PFSK-1 (cell line): ENCODE measurements around the gene EDDM13.

ENCODE experiments used
- FOXP2 ChIP-seq: optimal IDR thresholded peaks from 2 replicates; pipeline ENCODE3; 2011; ENCODE audit warnings: borderline replicate concordance, control low read depth, inconsistent platforms; ENCODE audit not compliant: insufficient read depth; ENCODE audit errors: extremely low read length, extremely low read depth
- POLR2AphosphoS5 ChIP-seq: IDR thresholded peaks from 2 replicates; pipeline ENCODE4 v1.6.1; 2012; ENCODE audit warnings: low read depth, mild to moderate bottlenecking, control low read depth, low read length, moderate library complexity
- SIN3A ChIP-seq: IDR thresholded peaks from 2 replicates; pipeline ENCODE4 v1.6.1; 2012; ENCODE audit warnings: mild to moderate bottlenecking, low read length, moderate library complexity, borderline replicate concordance; ENCODE audit not compliant: insufficient read depth
- TAF1 ChIP-seq: IDR thresholded peaks from 2 replicates; pipeline ENCODE4 v1.6.1; 2012; ENCODE audit warnings: low read length, control low read depth, borderline replicate concordance; ENCODE audit not compliant: insufficient read depth
- TF ChIP-seq, protein P1 (sequence below), 2 experiments: IDR thresholded peaks; 2 replicates each; pipeline versions ENCODE4 v1.6.1 to v1.8.0; 2011 to 2012; ENCODE audit warnings: low read depth in 2 of 2, low read length in 2 of 2, control low read depth in 1 of 2, inconsistent platforms in 1 of 2, mild to moderate bottlenecking in 1 of 2, moderate library complexity in 1 of 2; ENCODE audit not compliant: insufficient read depth in 1 of 2

EDDM13 gene

DNA sequence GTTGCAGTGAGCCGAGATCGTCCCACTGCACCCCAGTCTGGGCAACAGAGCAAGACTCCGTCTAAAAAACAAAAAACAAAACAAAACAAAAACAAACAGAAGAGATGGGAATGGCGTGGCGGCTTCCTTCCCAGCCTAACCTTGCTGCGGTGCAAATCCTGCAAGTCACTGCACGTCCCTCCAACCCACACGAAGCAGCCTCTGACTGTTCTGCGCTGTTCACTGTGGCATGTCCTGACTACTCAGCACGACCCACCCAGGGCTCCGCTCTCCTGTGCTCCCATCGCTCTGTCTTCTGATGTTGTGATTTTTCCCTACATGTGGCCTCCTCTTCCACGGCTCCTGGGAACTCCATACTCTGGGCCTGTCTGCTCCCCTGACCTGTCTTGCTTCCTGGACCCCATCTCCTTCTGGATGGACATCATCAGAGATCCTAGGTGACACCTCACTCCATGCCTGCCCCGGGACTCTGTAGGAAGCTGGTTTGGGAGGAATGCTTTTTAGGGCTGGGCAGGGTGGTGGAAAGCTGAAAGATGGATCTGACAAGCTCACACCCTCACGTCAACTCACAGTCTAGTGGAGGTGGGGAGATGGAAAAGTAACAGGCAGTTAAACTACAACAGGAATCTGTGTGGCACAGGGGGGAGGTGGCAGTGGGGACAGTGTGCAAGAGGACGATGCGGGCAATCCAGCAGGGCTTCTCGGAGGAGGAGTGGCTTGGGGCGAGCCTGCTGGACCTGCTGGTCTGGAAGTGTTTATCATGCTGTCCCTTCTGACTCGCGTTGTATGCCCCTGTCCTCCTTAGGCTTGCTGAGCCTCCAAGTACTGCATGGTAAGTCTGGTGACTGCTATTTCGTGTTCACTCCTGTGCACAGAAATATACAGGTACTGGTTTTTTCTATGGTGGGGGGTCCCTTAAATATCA lies 23.2 kb downstream of the EDDM13 start:
- no peak for TF ChIP-seq SIN3A
- TF ChIP-seq POLR2AphosphoS5, result no peak
- TF ChIP-seq FOXP2, result no peak
- TF ChIP-seq, protein P1, sequence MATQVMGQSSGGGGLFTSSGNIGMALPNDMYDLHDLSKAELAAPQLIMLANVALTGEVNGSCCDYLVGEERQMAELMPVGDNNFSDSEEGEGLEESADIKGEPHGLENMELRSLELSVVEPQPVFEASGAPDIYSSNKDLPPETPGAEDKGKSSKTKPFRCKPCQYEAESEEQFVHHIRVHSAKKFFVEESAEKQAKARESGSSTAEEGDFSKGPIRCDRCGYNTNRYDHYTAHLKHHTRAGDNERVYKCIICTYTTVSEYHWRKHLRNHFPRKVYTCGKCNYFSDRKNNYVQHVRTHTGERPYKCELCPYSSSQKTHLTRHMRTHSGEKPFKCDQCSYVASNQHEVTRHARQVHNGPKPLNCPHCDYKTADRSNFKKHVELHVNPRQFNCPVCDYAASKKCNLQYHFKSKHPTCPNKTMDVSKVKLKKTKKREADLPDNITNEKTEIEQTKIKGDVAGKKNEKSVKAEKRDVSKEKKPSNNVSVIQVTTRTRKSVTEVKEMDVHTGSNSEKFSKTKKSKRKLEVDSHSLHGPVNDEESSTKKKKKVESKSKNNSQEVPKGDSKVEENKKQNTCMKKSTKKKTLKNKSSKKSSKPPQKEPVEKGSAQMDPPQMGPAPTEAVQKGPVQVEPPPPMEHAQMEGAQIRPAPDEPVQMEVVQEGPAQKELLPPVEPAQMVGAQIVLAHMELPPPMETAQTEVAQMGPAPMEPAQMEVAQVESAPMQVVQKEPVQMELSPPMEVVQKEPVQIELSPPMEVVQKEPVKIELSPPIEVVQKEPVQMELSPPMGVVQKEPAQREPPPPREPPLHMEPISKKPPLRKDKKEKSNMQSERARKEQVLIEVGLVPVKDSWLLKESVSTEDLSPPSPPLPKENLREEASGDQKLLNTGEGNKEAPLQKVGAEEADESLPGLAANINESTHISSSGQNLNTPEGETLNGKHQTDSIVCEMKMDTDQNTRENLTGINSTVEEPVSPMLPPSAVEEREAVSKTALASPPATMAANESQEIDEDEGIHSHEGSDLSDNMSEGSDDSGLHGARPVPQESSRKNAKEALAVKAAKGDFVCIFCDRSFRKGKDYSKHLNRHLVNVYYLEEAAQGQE (IDR thresholded peaks at IDR 0.05; ENCODE audit: insufficient read depth in 1 of 2, low read depth in 2 of 2, low read length in 2 of 2), result no peak
- no peak for TF ChIP-seq TAF1

DNA sequence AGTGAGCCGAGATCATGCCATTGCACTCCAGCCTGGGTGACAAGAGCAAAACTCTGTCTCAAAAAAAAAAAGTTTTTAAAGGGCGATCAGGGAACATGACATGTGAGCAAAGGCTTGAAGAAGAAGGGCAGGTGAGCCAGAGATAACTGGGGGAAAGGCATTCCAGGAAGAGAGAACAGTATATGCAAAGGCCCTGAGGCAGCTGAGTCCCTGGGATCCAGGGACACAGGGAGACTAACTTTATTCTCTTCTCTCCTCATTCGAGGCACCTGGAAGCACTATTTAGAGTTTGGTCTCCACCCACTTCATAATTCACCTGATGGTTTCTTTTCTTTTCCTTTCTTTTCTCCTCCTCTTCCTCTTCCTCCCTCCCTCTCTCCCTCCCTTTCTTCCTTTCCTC lies 24.5 kb downstream of the EDDM13 start:
- TF ChIP-seq, protein P1 (IDR thresholded peaks at IDR 0.05; ENCODE audit: insufficient read depth in 1 of 2, low read depth in 2 of 2, low read length in 2 of 2), result no peak
- TF ChIP-seq SIN3A (no peak), POLR2AphosphoS5 (no peak), FOXP2 (no peak), TAF1 (no peak)

DNA sequence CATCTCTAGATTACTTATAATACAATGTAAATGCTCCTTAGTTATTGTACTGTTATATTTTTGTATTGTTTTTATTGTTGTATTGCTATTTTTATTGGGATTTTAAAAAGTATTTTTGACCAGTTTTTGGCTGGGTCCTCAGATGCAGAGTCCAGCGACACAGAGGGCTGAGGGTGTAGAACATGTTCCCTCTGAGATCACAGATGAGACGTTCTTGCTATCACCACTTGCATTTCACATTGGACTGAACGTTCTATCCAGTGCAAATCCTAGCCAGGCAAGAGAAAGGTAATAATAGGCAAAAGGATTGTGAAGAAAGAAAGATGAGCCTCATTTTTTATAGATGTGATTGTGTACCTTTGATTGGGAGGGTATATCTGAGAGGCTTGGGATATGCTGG lies 27.1 kb downstream of the EDDM13 start:
- no peak for TF ChIP-seq TAF1

DNA sequence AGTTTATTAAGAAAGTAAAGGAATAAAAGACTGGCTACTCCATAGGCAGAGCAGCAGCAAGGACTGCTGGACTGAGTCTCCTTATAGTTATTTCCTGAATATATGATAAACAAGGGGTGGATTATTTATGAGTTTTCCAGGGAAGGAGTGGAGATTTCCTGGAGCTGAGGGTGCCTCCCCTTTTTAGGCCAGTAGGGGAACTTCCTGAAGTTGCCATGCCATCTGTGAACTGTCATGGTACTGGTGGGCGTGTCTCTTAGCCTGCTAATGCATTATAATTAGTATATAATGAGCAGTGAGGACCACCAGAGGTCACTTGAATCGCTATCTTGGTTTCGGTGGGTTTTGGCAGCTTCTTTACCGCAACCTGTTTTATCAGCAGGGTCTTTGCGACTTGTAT lies 28.6 kb downstream of the EDDM13 start:
- TF ChIP-seq, protein P1 (IDR thresholded peaks at IDR 0.05; ENCODE audit: insufficient read depth in 1 of 2, low read depth in 2 of 2, low read length in 2 of 2), result no peak
- no peak for TF ChIP-seq POLR2AphosphoS5
- no peak for TF ChIP-seq FOXP2
- no peak for TF ChIP-seq TAF1
- TF ChIP-seq SIN3A, result no peak

DNA sequence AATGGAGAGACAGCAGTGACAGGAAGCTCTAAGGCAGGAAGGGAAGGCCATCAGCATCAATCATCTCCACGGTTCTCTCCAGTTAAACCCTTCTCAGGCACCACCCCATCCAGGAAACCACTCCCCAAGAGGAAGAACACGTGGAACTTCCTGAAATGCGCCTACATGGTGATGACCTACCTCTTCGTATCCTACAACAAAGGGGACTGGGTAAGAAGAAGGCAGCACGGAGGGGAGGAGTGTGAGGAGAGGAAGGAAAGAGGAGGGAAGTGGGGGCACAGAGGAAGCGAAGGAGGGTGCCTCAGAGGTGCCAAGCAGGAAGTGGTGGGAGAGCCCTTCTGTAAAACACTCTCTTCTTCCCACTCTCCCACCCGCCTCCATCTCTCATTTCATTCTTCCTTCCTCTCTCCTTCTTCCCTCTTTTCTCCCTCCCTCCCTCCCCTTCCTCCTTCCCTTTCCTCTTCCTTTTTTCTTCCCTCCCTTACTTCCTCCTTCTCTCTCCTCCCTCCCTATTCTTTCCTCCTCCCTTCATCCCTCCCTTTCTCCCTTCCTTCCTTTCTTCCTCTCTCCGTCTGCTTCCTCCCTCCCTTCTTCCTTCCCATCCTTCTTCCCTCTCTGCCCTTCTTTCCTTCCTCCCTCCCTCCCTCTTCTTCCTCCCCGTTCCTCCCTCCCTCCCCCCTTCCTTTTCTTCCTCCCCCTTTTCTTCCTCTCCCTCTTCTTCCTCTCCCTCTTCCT lies 29.5 kb downstream of the EDDM13 start:
- TF ChIP-seq POLR2AphosphoS5, result no peak
- TF ChIP-seq, protein P1 (IDR thresholded peaks at IDR 0.05; ENCODE audit: insufficient read depth in 1 of 2, low read depth in 2 of 2, low read length in 2 of 2), result no peak
- no peak for TF ChIP-seq TAF1
- TF ChIP-seq SIN3A, result no peak; the same call in 1 of the 2 replicates
- TF ChIP-seq FOXP2, result no peak
